ENCODE measurements around the gene C6orf120.

C6orf120 gene

GRCh38 chr6:169729961-169730360 lies 28.0 kb downstream of the C6orf120 start:
- H3K4me3 ChIP-seq (ENCODE audit: low read depth, low read length): no peak overlapping the region
- no peak for DNase-seq (ENCODE audit: low read depth)
- TF ChIP-seq, protein P1, sequence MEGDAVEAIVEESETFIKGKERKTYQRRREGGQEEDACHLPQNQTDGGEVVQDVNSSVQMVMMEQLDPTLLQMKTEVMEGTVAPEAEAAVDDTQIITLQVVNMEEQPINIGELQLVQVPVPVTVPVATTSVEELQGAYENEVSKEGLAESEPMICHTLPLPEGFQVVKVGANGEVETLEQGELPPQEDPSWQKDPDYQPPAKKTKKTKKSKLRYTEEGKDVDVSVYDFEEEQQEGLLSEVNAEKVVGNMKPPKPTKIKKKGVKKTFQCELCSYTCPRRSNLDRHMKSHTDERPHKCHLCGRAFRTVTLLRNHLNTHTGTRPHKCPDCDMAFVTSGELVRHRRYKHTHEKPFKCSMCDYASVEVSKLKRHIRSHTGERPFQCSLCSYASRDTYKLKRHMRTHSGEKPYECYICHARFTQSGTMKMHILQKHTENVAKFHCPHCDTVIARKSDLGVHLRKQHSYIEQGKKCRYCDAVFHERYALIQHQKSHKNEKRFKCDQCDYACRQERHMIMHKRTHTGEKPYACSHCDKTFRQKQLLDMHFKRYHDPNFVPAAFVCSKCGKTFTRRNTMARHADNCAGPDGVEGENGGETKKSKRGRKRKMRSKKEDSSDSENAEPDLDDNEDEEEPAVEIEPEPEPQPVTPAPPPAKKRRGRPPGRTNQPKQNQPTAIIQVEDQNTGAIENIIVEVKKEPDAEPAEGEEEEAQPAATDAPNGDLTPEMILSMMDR (IDR thresholded peaks at IDR 0.05; ENCODE audit: control insufficient read depth, extremely low read depth, insufficient read depth): no peak

DNA sequence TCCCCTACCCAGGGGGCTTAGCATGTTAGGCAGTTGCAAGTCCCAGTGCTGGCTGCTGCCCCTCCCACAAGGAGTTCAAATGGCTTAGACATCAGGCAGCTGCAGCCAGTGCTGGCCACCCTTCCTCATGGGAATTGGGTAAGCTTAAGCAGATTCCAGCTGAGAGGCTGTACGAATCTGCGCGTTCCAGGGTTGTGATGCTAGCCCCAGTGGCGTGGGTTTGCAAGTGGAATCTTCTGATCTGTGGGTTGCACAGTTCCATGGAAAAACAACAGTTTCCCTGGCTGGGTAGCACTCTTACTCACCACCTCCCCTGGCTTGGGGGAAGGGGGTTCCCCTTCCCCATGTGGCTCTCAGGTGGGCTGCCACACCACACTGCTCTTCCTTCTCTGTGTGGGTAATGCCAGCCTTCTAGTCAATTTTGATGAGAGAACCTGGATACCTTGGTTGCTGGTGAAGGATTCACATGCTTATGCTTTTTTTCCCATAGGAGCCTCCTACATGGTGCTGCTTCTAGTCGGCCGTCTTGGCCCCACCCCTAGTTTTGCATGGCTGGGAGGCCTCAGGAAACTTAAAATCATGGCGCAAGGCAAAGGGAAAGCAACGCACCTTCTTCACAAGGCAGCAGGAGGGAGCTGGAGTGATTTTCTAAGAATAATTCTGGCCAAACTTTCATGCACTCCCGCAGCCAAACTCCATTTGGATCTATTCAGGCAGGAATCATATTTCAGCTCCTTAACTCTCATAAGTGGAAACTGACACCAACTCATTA lies 36.5 kb downstream of the C6orf120 start:
- H3K4me3 ChIP-seq (ENCODE audit: low read depth, low read length): no peak overlapping the region
- no peak for DNase-seq (ENCODE audit: low read depth)
- TF ChIP-seq, protein P1 (IDR thresholded peaks at IDR 0.05; ENCODE audit: control insufficient read depth, extremely low read depth, insufficient read depth): no peak

- no peak overlapping the region for H3K4me3 ChIP-seq (ENCODE audit: low read depth, low read length)
- DNase-seq (ENCODE audit: low read depth): no peak
- TF ChIP-seq, protein P1 (IDR thresholded peaks at IDR 0.05; ENCODE audit: control insufficient read depth, extremely low read depth, insufficient read depth): no peak
Measured at GRCh38 chr6:169738976-169739529, 37.1 kb downstream of the C6orf120 start.

GRCh38 chr6:169741344-169741743 lies 39.4 kb downstream of the C6orf120 start:
- TF ChIP-seq, protein P1 (IDR thresholded peaks at IDR 0.05; ENCODE audit: control insufficient read depth, extremely low read depth, insufficient read depth): no peak
- H3K4me3 ChIP-seq (ENCODE audit: low read depth, low read length): no peak overlapping the region
- DNase-seq (ENCODE audit: low read depth): no peak

- no peak for DNase-seq (ENCODE audit: low read depth)
- TF ChIP-seq, protein P1 (IDR thresholded peaks at IDR 0.05; ENCODE audit: control insufficient read depth, extremely low read depth, insufficient read depth): no peak
- H3K4me3 ChIP-seq (ENCODE audit: low read depth, low read length): no peak overlapping the region
Measured at GRCh38 chr6:169745405-169745804, 43.5 kb downstream of the C6orf120 start.

DNA sequence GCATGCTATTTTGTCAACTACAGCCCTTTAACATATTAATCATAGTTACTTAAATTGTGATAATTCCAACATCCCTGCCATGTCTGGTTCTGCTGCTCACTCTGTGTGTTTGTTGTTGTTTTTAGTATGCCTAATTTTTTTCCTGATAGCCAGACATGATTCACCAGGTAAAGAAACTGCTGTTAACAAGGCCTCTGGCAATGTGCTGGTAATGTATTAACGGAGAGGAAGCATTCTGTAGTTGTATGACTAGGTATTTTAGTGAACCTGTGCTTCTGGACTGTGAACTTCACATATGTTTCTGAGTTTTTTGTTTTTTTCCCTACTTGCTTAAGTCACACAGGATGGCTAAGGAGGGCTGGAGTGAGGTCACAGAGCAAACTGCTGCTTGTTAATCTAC lies 44.6 kb downstream of the C6orf120 start:
- TF ChIP-seq, protein P1 (IDR thresholded peaks at IDR 0.05; ENCODE audit: control insufficient read depth, extremely low read depth, insufficient read depth): no peak
- DNase-seq (ENCODE audit: low read depth): no peak
- H3K4me3 ChIP-seq (ENCODE audit: low read depth, low read length): no peak overlapping the region

All from LNCaP clone FGC (cell line).